ENCODE measurements around the gene TFRC.

GRCh38 chr3:196079682-196080081, 2.2 kb downstream of the TFRC start:
- TF ChIP-seq CTCF (IDR thresholded peaks at IDR 0.05; ENCODE audit: low read depth, low read length, missing input control) (no peak), ZBTB33 (IDR thresholded peaks at IDR 0.05) (no peak), GABPA (IDR thresholded peaks at IDR 0.05 in 1 of 2, conservative IDR thresholded peaks at IDR 0.05 in 1 of 2) (no peak), SP1 (IDR thresholded peaks at IDR 0.05) (no peak), FOXA2 (IDR thresholded peaks at IDR 0.05) (no peak), HNF4A (conservative IDR thresholded peaks at IDR 0.05) (no peak), RXRA (IDR thresholded peaks at IDR 0.05) (no peak), REST (IDR thresholded peaks at IDR 0.05) (no peak), MAX (IDR thresholded peaks at IDR 0.05) (no peak), FOXA1 (IDR thresholded peaks at IDR 0.05) (no peak), JUND (IDR thresholded peaks at IDR 0.05) (no peak), EGR1 (IDR thresholded peaks at IDR 0.05; ENCODE audit: low read depth in 2 of 2) (no peak)

All from liver (tissue), 3 donors.